Sigmoid colon (tissue), 7 donors: ENCODE measurements around the gene CDA. TPM values are rescaled to one million over a fixed set of nuclear protein-coding genes. Genes with fewer than 3 reads are reported as not detected.

ENCODE experiments used
- DNase-seq: peaks from one replicate; pipeline ENCODE4 v3.0.0-alpha.2; 2019
- H3K27ac ChIP-seq, 4 donors: fragments of 200-600 bp; sonication (generic); one replicate each; pipeline ENCODE4 v1.5.1; 2016 to 2019; ENCODE audit warnings: mild to moderate bottlenecking in 1 of 4
- H3K27me3 ChIP-seq, 3 donors: fragments of 200-600 bp; sonication (generic); one replicate each; pipeline ENCODE4 v1.5.1; 2019; ENCODE audit warnings: mild to moderate bottlenecking in 1 of 3
- H3K36me3 ChIP-seq, 4 donors: fragments of 200-600 bp; sonication (generic); one replicate each; pipeline ENCODE4 v1.5.1; 2016 to 2019
- H3K4me1 ChIP-seq, 4 donors: fragments of 200-600 bp; sonication (generic); one replicate each; pipeline ENCODE4 v1.5.1; 2017 to 2019
- H3K4me3 ChIP-seq, 4 donors: fragments of 200-600 bp; sonication (generic); one replicate each; pipeline ENCODE4 v1.5.1; 2017 to 2019; ENCODE audit warnings: mild to moderate bottlenecking in 2 of 4, moderate library complexity in 1 of 4
- H3K9me3 ChIP-seq, 4 donors: fragments of 200-600 bp in 3 of 4; sonication (generic) in 3 of 4; one replicate each; pipeline versions ENCODE4 v1.5.1 to v1.6.1; 2013 to 2019
- CTCF ChIP-seq, 4 experiments: fragments of 450-650 bp in 3 of 4; fragments of 200-600 bp in 1 of 4; IDR thresholded peaks; one replicate each; pipeline ENCODE4 v1.5.1; 2016 to 2019; ENCODE audit warnings: antibody characterized with exemption in 4 of 4, mild to moderate bottlenecking in 3 of 4, moderate library complexity in 2 of 4
- EP300 ChIP-seq, 4 donors: sonication (generic); formaldehyde crosslinking; IDR thresholded peaks; one replicate each; pipeline ENCODE4 v1.6.1; 2017; ENCODE audit warnings: antibody characterized with exemption in 4 of 4
- POLR2A ChIP-seq, 2 donors: fragments of 450-650 bp; IDR thresholded peaks; one replicate each; pipeline ENCODE4 v1.6.1; 2016; ENCODE audit warnings: antibody characterized with exemption in 2 of 2, mild to moderate bottlenecking in 2 of 2, moderate library complexity in 2 of 2
- POLR2AphosphoS5 ChIP-seq, 4 donors: sonication (generic); formaldehyde crosslinking; IDR thresholded peaks; one replicate each; pipeline ENCODE4 v1.6.1; 2017; ENCODE audit warnings: antibody characterized with exemption in 4 of 4
- WGBS, 2 donors: extraction: QIAGEN DNeasy Blood & Tissue Kit; methylation state at CpG; one replicate each; pipeline ENCODE4 v1.1.7; 2013; 5-methylcytosine and 5-hydroxymethylcytosine counted together
- intact Hi-C: fragments of 100-400 bp; cut with DNase I; formaldehyde crosslinking; loops from one replicate; pipeline ENCODE4 v1.15.1; 2023
- polyA plus RNA-seq, 3 donors: library from polyadenylated mRNA; stranded (reverse); fragments of 200-250 nt; gene quantifications; one replicate each; pipeline ENCODE4 v1.2.3, GENCODE V29; 2013
- total RNA-seq, 4 donors: library from RNA; depleted of rRNA; stranded (reverse); fragments of >200 nt; gene quantifications; one replicate each; pipeline ENCODE4 v1.1.0, GENCODE V29; 2016
- donor health status: healthy with polysubstance abuse.
- donor health status: Bipolar disorder and iron deficiency.
- donor health status: healthy.

The CDA gene
- total and polyA plus RNA-seq, 7 donors = 1.3 to 272 (median 4.3) TPM

GRCh38 chr1:20641975-20642374 lies 53.1 kb downstream of the CDA start:
- intact Hi-C loops = no loop called here
- Histone ChIP-seq H3K36me3 (peaks cover 19 to 95% (median 80%) of the 10 kb centered on the region in 4 donors), H3K27ac (no peak overlapping the region), H3K4me1 (no peaks in the 10 kb centered on the region), H3K4me3 (no peak overlapping the region), H3K9me3 (no peaks in the 10 kb centered on the region), H3K27me3 (no peaks in the 10 kb centered on the region)
- DNase-seq = no peak
- TF ChIP-seq POLR2AphosphoS5 (IDR thresholded peaks at IDR 0.05) (no peak), POLR2A (IDR thresholded peaks at IDR 0.05) (no peak), CTCF (IDR thresholded peaks at IDR 0.05) (no peak), EP300 (IDR thresholded peaks at IDR 0.05) (no peak)
- WGBS, 2 donors = 85 to 93% methylated on average over 10 of the region's 10 CpGs

- no peak for DNase-seq
- 84 to 90% methylated on average over 6 of the region's 6 CpGs for WGBS, 2 donors
- Histone ChIP-seq H3K27ac (no peak overlapping the region), H3K4me1 (no peaks in the 10 kb centered on the region), H3K4me3 (no peak overlapping the region), H3K9me3 (no peaks in the 10 kb centered on the region), H3K36me3 (peaks cover 21 to 95% (median 75%) of the 10 kb centered on the region in 4 donors), H3K27me3 (no peaks in the 10 kb centered on the region)
- no peak for TF ChIP-seq POLR2AphosphoS5 (IDR thresholded peaks at IDR 0.05)
- no peak for TF ChIP-seq EP300 (IDR thresholded peaks at IDR 0.05)
- no peak for TF ChIP-seq POLR2A (IDR thresholded peaks at IDR 0.05)
- TF ChIP-seq CTCF (IDR thresholded peaks at IDR 0.05) = no peak
- intact Hi-C loops = no loop called here
Observed at GRCh38 chr1:20643080-20643479, 54.2 kb downstream of the CDA start.

- Histone ChIP-seq H3K27me3 (no peaks in the 10 kb centered on the region), H3K36me3 (peaks cover 34 to 95% (median 76%) of the 10 kb centered on the region in 4 donors), H3K4me1 (no peaks in the 10 kb centered on the region), H3K4me3 (no peak overlapping the region), H3K9me3 (no peaks in the 10 kb centered on the region), H3K27ac (no peak overlapping the region)
- no peak for DNase-seq
- TF ChIP-seq POLR2A (IDR thresholded peaks at IDR 0.05) (no peak), EP300 (IDR thresholded peaks at IDR 0.05) (no peak), POLR2AphosphoS5 (IDR thresholded peaks at IDR 0.05) (no peak), CTCF (IDR thresholded peaks at IDR 0.05) (no peak)
- WGBS, 2 donors = 95 to 97% methylated on average over 13 of the region's 13 CpGs
- intact Hi-C loops = no loop called here
Observed at GRCh38 chr1:20644416-20644815, 55.5 kb downstream of the CDA start.

GRCh38 chr1:20645414-20645813 lies 56.5 kb downstream of the CDA start:
- Histone ChIP-seq H3K36me3 (peaks cover 41 to 96% (median 77%) of the 10 kb centered on the region in 4 donors), H3K27me3 (no peaks in the 10 kb centered on the region), H3K9me3 (no peaks in the 10 kb centered on the region), H3K4me1 (no peaks in the 10 kb centered on the region), H3K27ac (no peak overlapping the region), H3K4me3 (no peak overlapping the region)
- 93% methylated on average over 14 of the region's 14 CpGs for WGBS, 2 donors
- no peak for DNase-seq
- intact Hi-C loops = no loop called here
- TF ChIP-seq POLR2AphosphoS5 (IDR thresholded peaks at IDR 0.05) = no peak
- no peak for TF ChIP-seq POLR2A (IDR thresholded peaks at IDR 0.05)
- no peak for TF ChIP-seq EP300 (IDR thresholded peaks at IDR 0.05)
- no peak for TF ChIP-seq CTCF (IDR thresholded peaks at IDR 0.05)

- H3K36me3 ChIP-seq = peaks cover 49 to 96% (median 73%) of the 10 kb centered on the region in 4 donors
- H3K9me3 ChIP-seq = no peaks in the 10 kb centered on the region
- TF ChIP-seq POLR2A (IDR thresholded peaks at IDR 0.05) = no peak
- no peak for DNase-seq
- no peaks in the 10 kb centered on the region for H3K4me1 ChIP-seq
- intact Hi-C loops = no loop called here
- WGBS, 2 donors = 92 to 95% methylated on average over 13 of the region's 13 CpGs
- no peak overlapping the region for H3K27ac ChIP-seq
- no peak overlapping the region for H3K4me3 ChIP-seq
- no peaks in the 10 kb centered on the region for H3K27me3 ChIP-seq
Observed at GRCh38 chr1:20648438-20648837, 59.5 kb downstream of the CDA start.
